Esophagus squamous epithelium (tissue), 4 donors: ENCODE results near the gene FHOD3.

Experiments
- POLR2A ChIP-seq, 4 donors: fragments of 450-650 bp; IDR thresholded peaks; one replicate each; pipeline ENCODE4 v1.6.1; 2017; ENCODE audit warnings: antibody characterized with exemption in 4 of 4, mild to moderate bottlenecking in 4 of 4, moderate library complexity in 3 of 4
- TF ChIP-seq, protein P1 (sequence below), 6 experiments: fragments of 450-650 bp in 4 of 6; fragments of 200-600 bp in 2 of 6; sonication (generic) in 2 of 6; IDR thresholded peaks; one replicate each; pipeline ENCODE4 v1.5.1; 2016 to 2019; ENCODE audit warnings: antibody characterized with exemption in 6 of 6, mild to moderate bottlenecking in 4 of 6, moderate library complexity in 4 of 6

DNA sequence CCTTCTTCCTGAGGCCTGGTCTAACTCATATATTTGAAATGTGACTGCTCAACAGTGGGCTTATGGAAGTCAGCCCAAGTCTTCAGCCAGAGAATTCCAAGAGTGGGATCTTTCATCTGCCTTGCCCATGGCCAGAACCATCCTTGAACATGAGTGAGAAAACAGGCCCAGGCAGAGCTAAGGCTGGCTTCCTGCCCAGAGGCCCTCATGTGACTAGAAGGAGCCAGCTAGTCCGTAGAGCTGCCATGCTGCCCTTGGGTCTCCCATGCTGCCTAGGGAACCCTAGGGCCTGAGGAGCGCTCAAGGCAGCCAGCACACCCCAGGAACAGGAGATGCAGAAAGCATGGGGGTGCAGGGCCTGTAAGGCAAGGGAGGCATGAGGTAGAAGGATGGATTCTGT, 203.6 kb downstream of the FHOD3 start:
- no peak for TF ChIP-seq POLR2A (IDR thresholded peaks at IDR 0.05)
- TF ChIP-seq, protein P1, sequence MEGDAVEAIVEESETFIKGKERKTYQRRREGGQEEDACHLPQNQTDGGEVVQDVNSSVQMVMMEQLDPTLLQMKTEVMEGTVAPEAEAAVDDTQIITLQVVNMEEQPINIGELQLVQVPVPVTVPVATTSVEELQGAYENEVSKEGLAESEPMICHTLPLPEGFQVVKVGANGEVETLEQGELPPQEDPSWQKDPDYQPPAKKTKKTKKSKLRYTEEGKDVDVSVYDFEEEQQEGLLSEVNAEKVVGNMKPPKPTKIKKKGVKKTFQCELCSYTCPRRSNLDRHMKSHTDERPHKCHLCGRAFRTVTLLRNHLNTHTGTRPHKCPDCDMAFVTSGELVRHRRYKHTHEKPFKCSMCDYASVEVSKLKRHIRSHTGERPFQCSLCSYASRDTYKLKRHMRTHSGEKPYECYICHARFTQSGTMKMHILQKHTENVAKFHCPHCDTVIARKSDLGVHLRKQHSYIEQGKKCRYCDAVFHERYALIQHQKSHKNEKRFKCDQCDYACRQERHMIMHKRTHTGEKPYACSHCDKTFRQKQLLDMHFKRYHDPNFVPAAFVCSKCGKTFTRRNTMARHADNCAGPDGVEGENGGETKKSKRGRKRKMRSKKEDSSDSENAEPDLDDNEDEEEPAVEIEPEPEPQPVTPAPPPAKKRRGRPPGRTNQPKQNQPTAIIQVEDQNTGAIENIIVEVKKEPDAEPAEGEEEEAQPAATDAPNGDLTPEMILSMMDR (IDR thresholded peaks at IDR 0.05): no peak
